IPS DF 6.9 (cell line): Measurements from ENCODE around the gene IFI6.
"Not testable (repeated sequence)": the region's sequence is repeated elsewhere in the genome, so short reads cannot be mapped to it uniquely, and the experiment has no call there.

ENCODE experiments used
- DNase-seq: peaks from one replicate; pipeline ENCODE4 v3.0.0-alpha.2; 2013; ENCODE audit warnings: low read depth, low spot score
- H3K27ac ChIP-seq: one replicate; pipeline ENCODE4 v1.5.1; 2013; ENCODE audit warnings: low read length, control low read depth
- H3K27me3 ChIP-seq: 2 replicates; pipeline ENCODE4 v1.6.1; 2013; ENCODE audit warnings: mild to moderate bottlenecking, low read length; ENCODE audit not compliant: control insufficient read depth, insufficient read depth
- H3K36me3 ChIP-seq: 2 replicates; pipeline ENCODE4 v1.6.1; 2013; ENCODE audit warnings: low read length; ENCODE audit not compliant: control insufficient read depth, insufficient read depth
- H3K4me1 ChIP-seq: 2 replicates; pipeline ENCODE4 v1.6.1; 2013; ENCODE audit warnings: low read length; ENCODE audit not compliant: control insufficient read depth, insufficient read depth
- H3K4me3 ChIP-seq: 2 replicates; pipeline ENCODE4 v1.5.1; 2013; ENCODE audit warnings: mild to moderate bottlenecking, low read length
- H3K9me3 ChIP-seq: 2 replicates; pipeline ENCODE4 v1.6.1; 2013; ENCODE audit warnings: low read length, inconsistent platforms; ENCODE audit not compliant: control insufficient read depth, insufficient read depth
- WGBS: extraction: QIAGEN DNeasy Blood & Tissue Kit; methylation state at CpG from one replicate; pipeline ENCODE4 v1.1.7; 2013; ENCODE audit warnings: mixed read lengths, missing lambda C conversion rate; ENCODE audit not compliant: insufficient read length, insufficient coverage; 5-methylcytosine and 5-hydroxymethylcytosine counted together

Gene IFI6

DNA sequence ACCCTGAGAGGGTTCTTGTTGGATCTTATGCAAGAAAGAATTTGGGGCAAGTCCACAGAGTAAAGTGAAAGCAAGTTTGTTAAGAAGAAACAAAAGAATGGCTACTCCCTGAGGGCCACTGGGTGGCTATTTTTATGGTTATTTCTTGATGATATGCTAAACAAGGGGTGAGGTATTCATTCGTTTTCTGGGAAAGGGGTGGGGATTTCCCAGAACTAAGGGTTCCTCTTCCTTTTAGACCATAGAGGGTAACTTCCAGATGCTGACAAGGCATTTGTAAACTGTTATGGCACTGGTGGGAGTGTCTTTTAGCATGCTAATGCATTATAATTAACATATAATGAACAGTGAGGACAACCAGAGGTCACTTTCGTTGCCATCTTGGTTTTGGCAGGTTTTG lies 18.2 kb upstream of the IFI6 start:
- no CpG with 5 or more reads among the region's 2 CpGs for WGBS
- no peak overlapping the region for H3K27ac ChIP-seq
- no peak overlapping the region for H3K4me3 ChIP-seq
- DNase-seq, result no peak
- H3K36me3 ChIP-seq, result no peaks in the 10 kb centered on the region
- no peaks in the 10 kb centered on the region for H3K9me3 ChIP-seq
- H3K4me1 ChIP-seq, result no peaks in the 10 kb centered on the region; the same call in 1 of the 2 replicates
- no peaks in the 10 kb centered on the region for H3K27me3 ChIP-seq

DNA sequence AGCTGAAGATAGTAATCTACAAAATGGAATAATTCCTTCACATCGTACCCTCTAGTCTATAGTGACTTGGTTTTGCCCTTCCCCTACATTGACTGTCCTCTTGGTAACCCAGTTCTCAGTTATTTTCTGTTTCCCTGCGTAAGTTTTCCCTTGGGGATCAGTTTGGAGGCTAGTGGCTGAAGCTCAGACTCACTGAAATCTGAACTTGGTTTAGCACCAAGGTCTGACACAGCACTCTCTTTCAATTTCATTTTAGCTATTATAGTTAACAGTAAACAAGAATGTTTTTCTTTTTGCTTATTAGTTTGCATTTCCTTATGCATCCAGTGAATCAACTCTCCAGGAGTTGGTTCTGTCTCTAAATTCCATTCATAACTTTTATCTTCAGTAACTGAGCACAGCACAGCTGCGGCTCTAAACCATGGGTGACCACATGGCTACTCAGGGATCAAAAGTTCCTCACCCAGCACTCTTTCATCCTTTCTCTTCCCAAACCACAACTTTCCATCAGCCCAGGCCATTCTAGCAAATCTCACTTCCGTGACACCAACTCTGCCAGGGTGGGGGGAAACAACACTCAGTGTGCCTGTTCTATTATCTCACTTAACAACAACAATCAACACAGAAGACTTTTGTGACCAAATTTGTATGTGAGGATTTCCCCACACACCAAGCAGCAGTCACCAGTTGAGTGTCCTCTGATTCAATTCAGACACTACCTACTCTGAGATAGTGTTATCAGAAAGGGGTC lies 17.6 kb upstream of the IFI6 start:
- WGBS, result no CpG with 5 or more reads among the region's 4 CpGs
- Histone ChIP-seq H3K36me3 (no peaks in the 10 kb centered on the region), H3K4me3 (no peak overlapping the region), H3K4me1 (no peaks in the 10 kb centered on the region; the same call in 1 of the 2 replicates), H3K27me3 (no peaks in the 10 kb centered on the region), H3K27ac (no peak overlapping the region), H3K9me3 (no peaks in the 10 kb centered on the region)
- DNase-seq, result no peak

DNA sequence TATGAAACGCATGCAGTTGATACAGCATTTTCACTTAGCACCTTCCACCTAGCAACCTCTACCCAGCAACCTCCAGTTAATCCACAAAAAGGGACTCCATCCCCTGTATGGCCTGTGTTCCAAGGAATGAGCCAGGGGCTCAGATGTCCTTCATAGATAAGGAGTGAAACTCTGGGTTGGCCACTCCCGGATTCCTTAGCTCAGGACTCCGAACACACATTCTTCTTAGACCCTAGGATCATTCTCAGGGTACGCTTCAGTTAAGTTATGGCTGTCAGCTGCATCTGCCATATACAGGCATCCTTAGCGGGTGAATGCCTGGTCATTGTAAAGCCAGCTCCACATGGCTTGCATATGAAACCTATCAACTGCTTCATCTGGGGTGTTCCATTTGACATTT lies 15.9 kb upstream of the IFI6 start:
- Histone ChIP-seq H3K36me3 (no peaks in the 10 kb centered on the region), H3K4me1 (no peaks in the 10 kb centered on the region; the same call in 1 of the 2 replicates), H3K27me3 (no peaks in the 10 kb centered on the region), H3K4me3 (no peak overlapping the region), H3K27ac (no peak overlapping the region), H3K9me3 (no peaks in the 10 kb centered on the region)
- no peak for DNase-seq
- no CpG with 5 or more reads among the region's 5 CpGs for WGBS

DNA sequence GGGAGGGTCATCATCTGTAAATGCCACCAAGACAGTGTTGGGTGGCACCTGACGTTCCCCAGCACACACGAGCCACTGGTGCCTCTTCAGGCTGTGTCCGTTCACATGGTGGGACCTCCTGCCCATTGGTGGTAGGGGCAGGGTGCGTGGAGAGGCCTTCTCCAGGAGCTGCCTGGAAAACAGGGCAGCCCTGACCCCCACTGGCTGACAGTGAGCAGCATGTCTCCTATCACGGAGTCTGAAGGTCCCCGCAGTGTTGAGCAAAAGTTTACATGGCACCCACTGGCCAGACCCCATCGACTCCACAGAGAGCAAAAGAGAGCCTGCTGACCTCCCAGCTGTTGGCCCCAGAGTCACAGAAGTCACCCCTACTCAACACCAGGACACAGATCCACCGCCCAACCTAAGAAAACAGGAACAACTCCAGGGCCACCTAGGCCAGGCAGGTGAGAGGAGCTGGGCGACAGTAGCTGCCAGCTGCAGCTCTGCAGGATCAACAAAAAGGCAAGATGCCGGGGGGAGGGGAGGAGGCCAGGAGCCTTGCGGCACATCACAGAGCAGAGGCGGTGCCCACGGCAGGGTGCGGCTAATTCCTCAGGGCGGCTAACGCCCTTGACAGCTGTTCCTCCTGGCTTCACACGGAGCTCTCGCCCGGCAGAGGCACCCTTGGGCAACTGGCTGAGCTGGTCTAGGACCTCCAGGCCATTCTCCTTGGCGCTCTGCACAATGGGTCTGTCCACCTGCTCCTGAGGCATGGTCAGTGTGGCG lies 14.4 kb upstream of the IFI6 start:
- DNase-seq, result no peak
- no CpG with 5 or more reads among the region's 21 CpGs for WGBS
- no peak overlapping the region for H3K4me3 ChIP-seq
- no peaks in the 10 kb centered on the region for H3K27me3 ChIP-seq
- H3K4me1 ChIP-seq, result no peaks in the 10 kb centered on the region; the same call in 1 of the 2 replicates
- no peaks in the 10 kb centered on the region for H3K36me3 ChIP-seq
- no peak overlapping the region for H3K27ac ChIP-seq
- no peaks in the 10 kb centered on the region for H3K9me3 ChIP-seq

DNA sequence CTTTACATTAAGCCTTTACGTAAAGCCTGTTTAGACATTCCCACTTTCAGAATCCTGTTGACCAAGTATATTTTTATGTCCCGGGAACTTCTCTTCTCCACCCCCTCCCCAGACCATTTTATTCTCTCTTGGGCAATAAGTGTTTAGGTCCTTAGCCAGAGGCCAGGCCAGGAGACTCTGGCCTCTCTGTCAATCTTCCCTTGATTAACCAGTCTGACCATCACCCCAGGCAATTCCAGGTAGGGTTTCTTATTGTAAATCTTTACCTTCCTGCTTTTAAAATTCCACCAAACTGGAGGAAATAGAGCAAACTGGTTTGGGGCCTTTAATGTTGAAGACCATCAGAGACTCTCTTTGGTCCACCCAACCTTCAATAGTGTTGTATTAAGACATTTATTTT lies 12.2 kb upstream of the IFI6 start:
- no peaks in the 10 kb centered on the region for H3K4me1 ChIP-seq
- no peaks in the 10 kb centered on the region for H3K36me3 ChIP-seq
- no CpG with 5 or more reads among the region's 2 CpGs for WGBS
- no peak for DNase-seq
- no peak overlapping the region for H3K27ac ChIP-seq
- peaks cover 1% of the 10 kb centered on the region; the same call in 1 of the 2 replicates for H3K9me3 ChIP-seq
- no peak overlapping the region for H3K4me3 ChIP-seq
- H3K27me3 ChIP-seq, result no peaks in the 10 kb centered on the region

DNA sequence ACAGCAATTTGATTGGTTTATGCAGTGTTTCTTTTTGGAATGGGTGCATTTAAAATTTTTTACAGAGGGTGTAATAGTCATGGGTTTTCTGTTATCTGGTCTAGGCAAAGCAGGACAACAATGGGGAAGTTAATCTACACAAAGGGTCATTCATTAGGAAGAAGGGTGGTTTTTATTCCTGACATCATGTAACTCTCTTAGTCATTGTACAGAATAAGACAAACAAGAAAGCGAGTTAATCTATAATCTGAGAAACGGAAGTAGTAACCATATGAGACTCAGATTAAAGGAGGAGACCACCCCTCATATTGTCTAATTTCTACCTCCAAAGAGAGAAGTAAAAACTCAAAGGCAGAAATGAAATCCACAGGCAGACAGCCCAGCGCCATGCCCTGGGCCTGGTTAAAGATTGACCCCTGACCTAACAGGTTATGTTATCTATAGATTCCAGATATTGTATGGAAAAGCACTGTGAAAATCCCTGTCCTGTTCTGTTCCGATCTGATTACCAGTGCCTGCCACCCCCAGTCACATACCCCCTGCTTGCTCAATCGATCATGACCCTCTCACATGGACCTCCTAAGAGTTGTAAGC lies 10.5 kb upstream of the IFI6 start:
- no peak overlapping the region for H3K4me3 ChIP-seq
- H3K4me1 ChIP-seq, result no peaks in the 10 kb centered on the region
- H3K27me3 ChIP-seq, result no peaks in the 10 kb centered on the region
- H3K36me3 ChIP-seq, result no peaks in the 10 kb centered on the region
- peaks cover 1% of the 10 kb centered on the region; the same call in 1 of the 2 replicates for H3K9me3 ChIP-seq
- no peak for DNase-seq
- no CpG with 5 or more reads among the region's 5 CpGs for WGBS
- H3K27ac ChIP-seq, result no peak overlapping the region

DNA sequence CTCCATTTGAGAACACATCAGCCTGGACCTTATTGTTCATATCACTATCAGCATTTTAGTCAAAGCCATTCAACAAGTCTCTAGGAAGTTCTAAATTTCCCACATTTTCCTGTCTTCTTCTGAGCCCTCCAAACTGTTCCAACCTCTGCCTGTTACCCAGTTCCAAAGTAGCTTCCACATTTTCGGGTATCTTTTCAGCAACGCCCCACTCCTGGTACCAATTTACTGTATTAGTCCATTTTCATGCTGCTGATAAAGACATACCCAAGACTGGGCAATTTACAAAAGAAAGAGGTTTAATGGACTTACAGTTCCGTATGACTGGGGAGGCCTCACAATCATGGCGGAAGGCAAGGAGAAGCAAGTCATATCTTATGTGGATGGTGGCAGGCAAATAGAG lies 9.6 kb upstream of the IFI6 start:
- no CpG with 5 or more reads among the region's 4 CpGs for WGBS
- H3K4me1 ChIP-seq, DNase-seq: not testable (repeated sequence)

DNA sequence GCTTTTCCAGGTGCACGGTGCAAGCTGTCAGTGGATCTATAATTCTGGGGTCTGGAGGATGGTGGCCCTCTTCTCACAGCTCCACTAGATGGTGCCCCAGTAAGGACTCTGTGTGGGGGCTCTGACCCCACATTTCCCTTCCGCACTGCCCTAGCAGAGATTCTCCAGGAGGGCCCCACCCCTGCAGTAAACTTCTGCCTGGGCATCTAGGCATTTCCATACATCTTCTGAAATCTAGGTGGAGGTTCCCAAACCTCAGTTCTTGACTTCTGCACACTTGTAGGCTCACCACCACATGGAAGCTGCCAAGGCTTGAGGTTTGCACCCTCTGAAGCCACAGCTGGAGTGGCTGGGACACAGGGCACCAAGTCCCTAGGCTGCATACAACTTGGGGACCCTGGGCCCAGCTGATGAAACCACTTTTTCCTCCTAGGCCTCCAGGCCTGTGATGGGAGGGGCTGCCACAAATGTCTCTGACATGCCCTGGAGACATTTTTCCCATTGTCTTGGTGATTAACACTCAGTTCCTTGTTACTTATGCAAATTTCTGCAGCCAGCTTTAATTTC lies 8.3 kb upstream of the IFI6 start:
- H3K27me3 ChIP-seq, H3K27ac ChIP-seq, H3K36me3 ChIP-seq, DNase-seq, H3K9me3 ChIP-seq, H3K4me3 ChIP-seq, H3K4me1 ChIP-seq: not testable (repeated sequence)
- no CpG with 5 or more reads among the region's 2 CpGs for WGBS

More for the DNA sequence above, 9.6 kb upstream of the IFI6 start:
- not testable (repeated sequence) for H3K27ac ChIP-seq, H3K9me3 ChIP-seq, H3K36me3 ChIP-seq, H3K4me3 ChIP-seq, H3K27me3 ChIP-seq

DNA sequence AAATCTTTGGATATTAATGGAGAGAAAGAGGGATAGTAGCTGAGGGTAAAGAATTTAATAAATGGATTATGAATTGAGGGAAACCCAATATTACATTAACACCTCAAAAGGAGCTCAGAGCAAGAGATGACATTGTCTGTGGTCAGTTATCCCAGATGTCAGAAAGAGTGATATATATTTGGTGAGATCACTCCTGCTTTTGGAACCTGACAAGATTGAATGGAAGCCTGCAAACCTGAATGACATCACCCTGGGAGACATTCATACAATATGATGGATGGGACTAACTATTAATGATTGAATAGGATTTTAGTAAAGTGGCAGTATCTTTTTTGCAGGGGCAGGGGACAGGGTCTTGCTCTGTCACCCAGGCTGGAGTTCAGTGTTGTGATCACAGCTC lies 6.8 kb upstream of the IFI6 start:
- Histone ChIP-seq H3K27me3 (no peaks in the 10 kb centered on the region), H3K36me3 (no peaks in the 10 kb centered on the region), H3K4me3 (no peak overlapping the region), H3K9me3 (peaks cover 1% of the 10 kb centered on the region; the same call in 1 of the 2 replicates), H3K4me1 (no peaks in the 10 kb centered on the region), H3K27ac (no peak overlapping the region)
- no peak for DNase-seq

DNA sequence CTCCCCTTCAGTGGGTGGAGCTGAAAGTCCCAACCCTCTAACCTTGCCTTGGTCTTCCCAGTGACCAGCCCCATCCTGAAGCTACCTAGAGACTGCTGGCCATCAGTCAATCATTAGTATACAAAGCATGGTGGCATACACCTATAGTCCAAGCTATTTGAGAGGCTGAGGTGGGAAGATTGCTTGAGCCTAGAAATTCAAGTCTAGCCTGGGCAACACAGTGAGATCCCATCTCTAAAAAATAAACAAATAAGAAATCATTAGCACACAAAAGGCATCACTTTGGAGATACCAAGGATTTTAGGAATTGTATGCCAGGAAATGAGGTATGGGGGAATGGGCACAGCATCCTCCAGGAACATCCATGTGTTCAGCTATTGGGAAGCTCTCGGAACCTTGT lies 4.4 kb upstream of the IFI6 start:
- H3K36me3 ChIP-seq, result no peaks in the 10 kb centered on the region
- no CpG with 5 or more reads among the region's 1 CpG for WGBS
- DNase-seq, result no peak

More for the DNA sequence above, 4.4 kb upstream of the IFI6 start:
- Histone ChIP-seq H3K27me3 (no peaks in the 10 kb centered on the region), H3K4me1 (no peaks in the 10 kb centered on the region; the same call in 1 of the 2 replicates), H3K9me3 (peaks cover 1% of the 10 kb centered on the region; the same call in 1 of the 2 replicates), H3K27ac (no peak overlapping the region), H3K4me3 (no peak overlapping the region)
